GM12865 (cell line): ENCODE results near the gene ZNF554.

ENCODE experiments used
- DNase-seq: peaks from one replicate; pipeline ENCODE4 v3.0.0; 2010; ENCODE audit warnings: low read depth
- H3K4me3 ChIP-seq: 2 replicates; pipeline ENCODE4 v1.5.1; 2011; ENCODE audit warnings: mild to moderate bottlenecking, low read depth, low read length, control low read depth
- TF ChIP-seq, protein P1 (sequence below): IDR thresholded peaks from 2 replicates; pipeline ENCODE4 v1.5.1; 2011; ENCODE audit warnings: low read length, control low read depth, low read depth, inconsistent platforms; ENCODE audit not compliant: insufficient read depth; ENCODE audit errors: missing control alignments

Gene ZNF554

DNA sequence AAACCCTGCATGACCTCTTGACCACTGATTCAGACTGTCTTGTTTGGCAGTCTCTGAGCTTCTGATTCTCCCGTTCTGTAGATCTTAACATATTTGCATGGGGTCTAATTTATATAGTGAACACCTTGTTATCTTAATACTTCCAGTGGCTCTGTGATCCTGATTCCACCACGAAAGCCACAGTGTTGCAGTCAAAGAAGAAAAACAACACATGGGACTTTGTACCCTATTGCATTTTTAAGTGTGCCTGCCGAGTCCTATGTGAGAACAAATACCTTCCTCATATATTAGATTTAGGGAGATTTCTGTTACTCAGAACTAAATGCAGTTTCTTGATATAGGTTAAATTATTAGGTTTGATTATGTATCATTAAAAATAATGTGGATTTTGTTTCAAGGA, 35.2 kb downstream of the ZNF554 start:
- no peak overlapping the region for H3K4me3 ChIP-seq
- TF ChIP-seq, protein P1, sequence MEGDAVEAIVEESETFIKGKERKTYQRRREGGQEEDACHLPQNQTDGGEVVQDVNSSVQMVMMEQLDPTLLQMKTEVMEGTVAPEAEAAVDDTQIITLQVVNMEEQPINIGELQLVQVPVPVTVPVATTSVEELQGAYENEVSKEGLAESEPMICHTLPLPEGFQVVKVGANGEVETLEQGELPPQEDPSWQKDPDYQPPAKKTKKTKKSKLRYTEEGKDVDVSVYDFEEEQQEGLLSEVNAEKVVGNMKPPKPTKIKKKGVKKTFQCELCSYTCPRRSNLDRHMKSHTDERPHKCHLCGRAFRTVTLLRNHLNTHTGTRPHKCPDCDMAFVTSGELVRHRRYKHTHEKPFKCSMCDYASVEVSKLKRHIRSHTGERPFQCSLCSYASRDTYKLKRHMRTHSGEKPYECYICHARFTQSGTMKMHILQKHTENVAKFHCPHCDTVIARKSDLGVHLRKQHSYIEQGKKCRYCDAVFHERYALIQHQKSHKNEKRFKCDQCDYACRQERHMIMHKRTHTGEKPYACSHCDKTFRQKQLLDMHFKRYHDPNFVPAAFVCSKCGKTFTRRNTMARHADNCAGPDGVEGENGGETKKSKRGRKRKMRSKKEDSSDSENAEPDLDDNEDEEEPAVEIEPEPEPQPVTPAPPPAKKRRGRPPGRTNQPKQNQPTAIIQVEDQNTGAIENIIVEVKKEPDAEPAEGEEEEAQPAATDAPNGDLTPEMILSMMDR, result no peak
- DNase-seq, result no peak

DNA sequence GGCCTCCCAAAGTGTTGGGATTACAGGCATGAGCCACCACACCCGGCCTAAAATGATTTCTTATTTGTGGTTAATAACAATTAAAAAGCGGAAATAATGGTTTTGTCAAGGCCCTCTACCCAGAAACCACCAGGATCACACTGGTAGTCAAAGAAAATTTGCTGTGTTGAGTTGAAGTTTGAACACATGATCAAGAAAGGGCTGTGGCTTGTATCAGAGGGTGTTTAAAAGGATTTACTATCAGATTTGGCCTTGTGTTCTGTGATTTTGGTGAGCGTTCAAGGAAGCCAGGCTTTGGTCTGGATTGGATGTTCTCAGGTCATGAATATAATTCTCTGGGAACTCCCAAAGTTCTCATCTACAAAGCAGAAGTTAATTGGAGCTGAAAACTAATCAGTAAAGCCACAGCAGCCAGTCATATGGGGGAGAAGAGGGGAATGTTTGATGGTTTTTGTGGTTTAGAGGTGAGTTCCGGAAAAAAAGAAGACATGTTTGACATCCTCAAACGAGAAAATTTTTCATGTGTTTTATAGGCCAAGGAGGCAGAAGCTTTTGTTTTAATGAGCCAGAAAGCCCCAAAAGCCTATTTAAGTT, 36.9 kb downstream of the ZNF554 start:
- peak; percentile 19 for DNase-seq
- H3K4me3 ChIP-seq, result no peak overlapping the region
- TF ChIP-seq, protein P1, result no peak

DNA sequence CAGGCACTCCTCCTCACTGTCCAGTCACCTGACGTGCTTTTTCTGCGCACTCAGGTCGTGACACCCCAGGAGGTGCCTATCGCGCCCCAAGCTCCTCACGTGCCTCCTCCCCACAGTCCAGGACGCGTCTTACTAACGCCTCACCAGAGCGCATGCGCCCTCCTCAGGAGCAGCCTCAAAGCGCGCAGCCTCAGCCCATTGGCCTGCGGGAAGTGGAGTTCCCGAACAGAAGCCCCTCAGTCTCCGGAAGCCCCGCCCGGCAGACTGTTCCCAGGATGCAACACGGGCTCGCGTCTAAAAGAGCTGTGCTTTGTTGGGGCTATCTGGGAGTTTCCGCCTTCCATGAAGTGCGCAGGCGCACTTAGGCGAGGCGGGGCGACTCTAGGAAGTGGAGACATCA, 39.2 kb downstream of the ZNF554 start:
- DNase-seq, result no peak
- H3K4me3 ChIP-seq, result no peak overlapping the region
- TF ChIP-seq, protein P1, result no peak

DNA sequence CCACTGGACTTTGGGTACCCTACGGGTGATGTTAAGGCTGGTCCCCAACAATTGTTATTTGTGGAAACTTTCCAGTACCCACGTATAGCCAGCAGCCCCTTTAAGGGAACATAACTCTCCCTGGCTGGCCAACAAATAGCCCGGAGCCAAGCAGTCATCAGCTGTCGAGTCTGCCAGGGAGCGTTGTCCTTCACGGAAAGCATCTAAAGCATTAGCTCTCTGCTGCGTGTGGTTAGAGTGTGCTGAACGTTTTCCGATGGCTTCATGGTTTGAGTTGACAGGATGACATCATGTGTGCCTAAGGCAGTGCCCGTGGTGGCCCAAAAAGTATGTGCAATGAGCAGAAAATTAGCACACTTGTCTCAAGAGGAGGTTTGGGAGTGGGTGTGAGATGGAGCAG, 44.1 kb downstream of the ZNF554 start:
- TF ChIP-seq, protein P1, result no peak
- no peak overlapping the region for H3K4me3 ChIP-seq
- DNase-seq, result no peak

DNA sequence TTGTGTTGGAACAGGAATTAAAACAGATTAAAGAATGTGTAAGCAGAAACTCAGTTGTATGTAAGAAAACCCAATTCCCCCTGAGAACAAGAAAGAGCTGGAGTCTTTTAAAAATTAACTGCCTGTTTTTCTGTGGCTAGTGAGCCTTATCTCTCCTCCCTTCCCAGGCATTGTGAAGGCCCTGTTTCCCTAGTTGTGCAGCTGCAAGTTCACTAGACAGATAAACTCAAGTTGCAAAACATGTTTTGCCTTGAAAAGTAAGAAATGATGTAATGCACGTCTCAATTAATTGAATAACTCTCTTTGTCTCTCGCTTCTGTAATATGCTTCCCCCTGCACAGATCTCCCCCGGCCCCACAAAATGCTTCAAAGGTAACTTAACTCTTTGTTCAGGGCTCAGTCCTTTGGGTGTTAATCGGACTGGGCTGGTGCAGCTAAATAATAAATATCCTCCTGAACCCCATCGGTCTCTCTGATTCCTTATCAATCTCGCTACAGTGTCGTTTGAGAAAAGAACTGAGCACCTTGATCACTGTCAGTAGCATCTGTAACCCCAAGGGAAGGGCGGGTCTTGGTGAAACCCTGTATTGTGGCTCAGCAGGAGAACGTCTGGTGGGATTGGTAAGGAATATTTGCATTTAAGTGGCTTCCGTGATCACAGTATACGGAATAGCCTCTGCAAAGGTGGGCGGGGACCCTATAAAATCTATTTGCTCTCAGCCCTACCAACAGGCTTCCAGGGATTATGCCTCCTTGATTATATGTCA, 45.8 kb downstream of the ZNF554 start:
- H3K4me3 ChIP-seq, result no peak overlapping the region
- no peak for DNase-seq
- TF ChIP-seq, protein P1, result no peak

DNA sequence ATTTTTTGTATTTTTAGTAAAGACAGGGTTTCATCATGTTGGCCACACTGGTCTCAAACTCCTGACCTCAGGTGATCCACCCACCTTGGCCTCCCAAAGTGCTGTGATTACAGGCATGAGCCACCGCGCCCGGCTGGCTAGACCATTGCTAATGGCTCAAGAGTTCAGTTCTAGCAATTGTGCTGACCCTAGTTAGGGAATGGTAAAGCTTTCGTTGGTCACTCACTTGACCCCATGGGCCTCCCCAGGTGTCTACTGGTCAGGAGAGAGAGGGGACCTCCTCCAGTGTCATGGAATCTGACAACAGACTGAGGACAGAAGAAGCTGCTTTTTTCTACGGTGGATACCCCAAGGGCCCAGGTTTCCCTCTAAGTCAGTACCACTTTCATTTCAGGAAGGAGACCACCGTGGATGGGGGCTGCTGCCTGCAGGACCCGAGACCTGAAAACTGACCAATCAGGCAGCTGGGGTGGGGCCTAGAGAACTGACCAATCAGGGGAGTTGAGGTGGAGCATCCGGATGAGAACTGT, 46.9 kb downstream of the ZNF554 start:
- TF ChIP-seq, protein P1, result no peak
- DNase-seq, result no peak
- H3K4me3 ChIP-seq, result no peak overlapping the region
